CD4-positive, alpha-beta T cell treated with Interleukin-6 at 100 ng/mL for 8 hours (primary cell): ENCODE results near the gene FOXF2.

Source experiments
- DNase-seq: peaks from one replicate; pipeline ENCODE4 v3.0.0-alpha.2; 2020; ENCODE audit warnings: mixed read lengths, low spot score

Gene FOXF2

DNA sequence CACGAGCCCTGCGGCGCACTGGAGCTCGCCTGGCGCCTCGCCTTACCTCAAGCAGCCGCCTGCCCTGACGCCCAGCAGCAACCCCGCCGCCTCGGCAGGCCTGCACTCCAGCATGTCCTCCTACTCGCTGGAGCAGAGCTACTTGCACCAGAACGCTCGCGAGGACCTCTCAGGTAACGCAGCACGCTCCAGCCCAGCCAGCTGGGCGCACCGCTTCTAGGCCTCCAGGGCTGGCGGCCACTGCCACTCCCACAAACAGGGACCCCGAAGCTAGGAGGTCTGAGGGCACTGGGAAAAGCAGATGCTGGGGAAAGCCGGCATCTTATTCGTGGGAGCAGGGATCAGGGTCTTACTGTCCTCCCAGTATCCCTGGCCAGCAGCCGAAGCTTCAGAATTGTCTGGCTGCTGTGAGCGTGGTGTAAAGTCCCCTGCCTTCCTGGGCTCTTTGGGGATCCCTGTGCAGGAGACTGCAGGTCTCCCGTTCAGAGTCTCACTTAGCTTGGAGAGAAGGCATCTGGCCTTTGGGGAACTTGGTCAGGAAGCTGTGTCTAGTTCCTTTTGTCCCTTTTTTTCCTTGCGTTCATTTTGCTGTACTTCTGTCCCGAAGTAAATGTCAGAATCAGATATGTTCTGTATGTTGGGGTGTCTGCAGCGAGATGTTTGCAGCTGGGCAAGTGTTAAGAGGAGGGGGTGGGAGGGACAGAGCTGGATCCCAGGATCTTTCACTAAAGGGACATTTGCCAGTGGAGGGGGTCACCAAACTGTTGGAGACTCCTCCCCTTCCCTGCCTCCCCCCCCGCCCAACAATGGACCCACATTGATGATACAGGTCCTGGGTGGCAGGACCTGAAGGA, 1.8 kb downstream of the FOXF2 start:
- no peak for DNase-seq

DNA sequence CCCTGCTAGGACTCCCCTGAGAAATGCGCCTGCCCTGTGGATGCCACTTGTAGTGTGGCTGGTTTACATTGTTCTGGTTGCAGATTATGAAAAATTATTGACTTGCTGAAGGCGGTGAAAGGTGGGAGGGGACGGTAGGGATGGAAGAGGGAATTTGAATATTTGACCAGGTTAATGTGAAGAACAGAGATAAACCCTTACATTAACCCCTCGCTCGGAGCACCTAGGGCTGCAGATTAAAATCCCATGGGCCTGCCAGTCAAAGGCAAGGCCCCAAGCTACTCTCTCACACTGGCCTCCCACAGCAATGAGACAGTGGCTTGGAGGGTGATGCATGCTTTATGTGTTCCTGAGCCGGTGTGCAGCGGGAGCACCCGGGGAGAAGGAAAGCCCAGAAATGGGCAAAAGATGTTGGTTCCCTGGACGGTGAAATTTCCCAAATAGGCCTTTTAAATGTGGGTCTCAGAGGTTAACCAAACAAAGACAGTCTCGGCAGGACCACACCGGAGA, 2.5 kb downstream of the FOXF2 start:
- DNase-seq, result no peak

DNA sequence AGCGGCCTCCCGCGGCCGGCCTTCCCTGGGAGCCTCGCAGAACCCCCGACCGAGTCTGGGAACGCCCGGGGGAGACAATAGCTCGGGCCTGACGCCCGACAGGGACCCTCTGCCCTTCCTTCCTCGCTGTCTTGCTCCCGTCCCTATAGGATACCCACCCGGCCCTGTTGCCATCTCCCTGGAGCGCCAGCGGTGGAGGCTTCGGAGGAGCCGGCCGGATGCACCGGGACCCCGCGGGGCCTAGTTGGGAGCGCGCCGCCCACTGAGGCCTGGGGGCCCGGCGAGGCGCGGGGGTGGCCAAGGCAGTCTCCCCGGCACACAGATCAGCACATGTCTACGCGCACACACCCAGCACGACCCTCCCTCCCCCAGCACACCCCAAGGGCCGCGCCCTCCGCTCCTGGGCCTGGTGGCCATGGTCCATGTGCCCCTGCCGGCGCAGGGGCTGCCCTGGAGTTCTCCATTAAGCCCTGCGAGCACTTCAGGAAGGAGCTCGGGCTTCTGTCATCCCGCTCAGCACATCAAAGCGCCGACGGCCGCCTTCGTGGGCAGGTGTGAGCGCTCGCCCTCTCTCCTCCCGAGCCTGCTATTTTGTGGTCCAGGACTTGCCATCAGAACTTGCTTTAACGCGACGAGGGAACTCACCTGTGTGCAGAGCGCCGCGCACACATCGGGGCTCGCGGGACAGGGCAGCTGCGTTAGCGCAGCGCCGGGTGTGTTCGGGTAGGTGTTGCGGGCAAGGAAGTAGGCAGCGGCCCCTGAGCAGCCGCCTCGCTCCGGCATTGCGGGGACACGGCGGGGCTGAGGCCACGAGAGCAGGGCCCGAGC, 3.7 kb downstream of the FOXF2 start:
- DNase-seq, result no peak

DNA sequence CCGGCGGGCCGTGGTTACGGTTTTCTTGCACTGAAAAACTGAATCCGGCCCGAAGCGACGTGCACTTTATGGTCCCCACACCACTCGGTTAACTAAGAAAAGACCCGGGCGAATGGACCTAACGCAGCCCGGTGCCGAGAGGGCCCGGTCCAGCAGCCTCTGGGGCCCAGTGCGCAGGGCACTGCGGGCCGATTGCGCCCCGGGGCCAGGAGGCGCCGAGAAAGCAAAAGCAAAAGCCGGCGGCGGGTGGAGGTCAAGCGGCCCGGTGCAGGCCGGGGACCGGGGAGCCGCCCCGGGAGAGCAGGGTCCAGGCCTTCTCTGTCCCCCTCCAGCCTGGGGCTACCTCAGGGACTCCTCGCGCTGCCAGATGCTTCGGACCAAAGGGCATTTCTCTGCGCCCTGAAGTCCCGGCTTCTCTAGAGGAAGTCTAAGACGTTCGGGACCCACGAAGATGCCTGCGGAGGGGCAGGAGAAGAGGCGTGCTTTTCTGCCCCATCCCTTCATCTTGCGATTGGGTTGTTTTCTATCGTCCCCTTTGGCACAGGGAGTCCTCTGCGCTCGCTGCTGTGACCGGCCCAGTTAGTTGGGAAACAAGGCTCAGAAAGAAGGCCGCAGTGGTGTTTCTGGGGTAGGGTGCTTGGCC, 4.4 kb downstream of the FOXF2 start:
- no peak for DNase-seq

- DNase-seq, result no peak
Measured at GRCh38 chr6:1394514-1395463, 5.4 kb downstream of the FOXF2 start.

GRCh38 chr6:1395506-1395905, 6.1 kb downstream of the FOXF2 start:
- DNase-seq, result no peak

- DNase-seq, result no peak
Measured at GRCh38 chr6:1395941-1396908, 6.8 kb downstream of the FOXF2 start.

DNA sequence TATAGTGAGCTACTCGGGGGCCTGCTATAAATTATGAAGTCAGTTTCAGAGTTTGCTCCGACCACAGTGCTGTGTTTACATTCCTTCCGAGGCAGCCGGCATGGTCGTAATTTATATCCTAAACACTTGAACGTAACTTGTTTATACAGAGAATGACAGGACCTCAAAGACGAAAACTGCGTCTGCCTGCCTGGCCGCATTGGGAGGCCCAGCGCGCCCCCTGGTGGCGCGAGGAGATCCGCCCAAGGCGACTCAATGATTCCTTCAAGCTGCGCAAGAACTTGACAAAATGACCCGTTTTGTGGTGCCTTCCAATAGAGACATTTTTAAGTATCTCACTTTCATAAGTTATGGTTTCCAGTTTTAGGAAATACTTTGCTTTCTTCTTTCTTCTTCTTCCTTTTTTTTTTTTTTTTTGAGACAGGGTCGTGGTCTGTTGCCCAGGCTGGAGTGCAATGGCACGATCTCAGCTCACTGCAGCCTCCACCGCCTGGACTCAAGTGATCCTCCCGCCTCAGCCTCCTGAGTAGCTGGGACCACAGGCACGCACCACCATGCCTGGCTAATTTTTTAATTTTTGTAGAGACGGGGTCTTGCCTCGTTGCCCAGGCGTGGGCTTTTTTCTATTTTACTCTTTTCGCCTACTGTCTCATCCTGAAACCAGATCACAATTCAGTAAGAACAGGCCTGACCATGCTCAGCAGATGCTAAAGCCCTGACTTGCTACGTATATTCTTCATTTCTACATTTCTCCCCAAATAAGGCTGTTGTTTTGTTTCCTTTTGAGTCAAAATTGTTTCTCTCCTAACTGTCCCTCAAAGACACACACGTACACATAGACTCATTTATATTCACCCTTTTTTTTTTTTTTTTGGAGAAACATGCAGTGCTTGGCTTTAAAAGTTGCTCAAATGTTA, 7.8 kb downstream of the FOXF2 start:
- peak; percentile 57 for DNase-seq

- no peak for DNase-seq
Measured at GRCh38 chr6:1399085-1399780, 9.9 kb downstream of the FOXF2 start.

DNA sequence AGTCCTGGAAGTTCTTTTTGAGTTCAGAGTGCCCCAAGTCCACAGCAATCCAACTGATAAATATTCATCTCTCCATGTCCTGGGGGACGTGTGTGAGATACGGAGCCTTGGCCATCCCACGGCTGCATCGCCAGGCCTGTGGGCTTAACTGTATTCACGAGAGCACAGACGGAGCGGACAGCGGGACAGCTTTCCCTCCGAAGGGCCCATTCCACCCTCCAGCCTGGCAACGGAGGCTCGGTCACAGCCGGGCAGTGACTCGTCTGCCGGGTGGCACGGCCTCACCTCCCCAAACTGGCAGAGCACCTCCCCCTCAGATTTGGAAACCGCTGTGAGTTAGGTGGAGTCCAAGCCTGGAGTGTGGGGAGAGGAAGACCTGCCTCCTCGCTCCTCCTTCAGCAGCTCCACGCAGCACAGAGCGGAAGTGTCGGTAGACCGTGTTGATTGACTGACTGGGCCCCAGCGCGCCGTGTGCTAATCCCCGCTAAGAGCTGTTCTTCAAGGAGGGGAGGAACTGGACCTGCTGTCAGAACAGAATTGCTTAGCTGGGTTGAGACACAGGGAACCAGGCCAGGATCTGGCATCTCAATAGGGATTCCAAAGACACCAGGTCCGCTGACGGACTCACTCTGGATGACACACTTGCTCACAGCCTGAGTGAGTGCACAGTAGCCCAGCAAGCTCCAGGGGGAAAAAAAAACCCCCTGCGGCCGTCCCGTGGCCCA, 10.9 kb downstream of the FOXF2 start:
- DNase-seq, result no peak

GRCh38 chr6:1402369-1402768, 13.0 kb downstream of the FOXF2 start:
- DNase-seq, result no peak

- no peak for DNase-seq
Measured at GRCh38 chr6:1402868-1403267, 13.5 kb downstream of the FOXF2 start.

DNA sequence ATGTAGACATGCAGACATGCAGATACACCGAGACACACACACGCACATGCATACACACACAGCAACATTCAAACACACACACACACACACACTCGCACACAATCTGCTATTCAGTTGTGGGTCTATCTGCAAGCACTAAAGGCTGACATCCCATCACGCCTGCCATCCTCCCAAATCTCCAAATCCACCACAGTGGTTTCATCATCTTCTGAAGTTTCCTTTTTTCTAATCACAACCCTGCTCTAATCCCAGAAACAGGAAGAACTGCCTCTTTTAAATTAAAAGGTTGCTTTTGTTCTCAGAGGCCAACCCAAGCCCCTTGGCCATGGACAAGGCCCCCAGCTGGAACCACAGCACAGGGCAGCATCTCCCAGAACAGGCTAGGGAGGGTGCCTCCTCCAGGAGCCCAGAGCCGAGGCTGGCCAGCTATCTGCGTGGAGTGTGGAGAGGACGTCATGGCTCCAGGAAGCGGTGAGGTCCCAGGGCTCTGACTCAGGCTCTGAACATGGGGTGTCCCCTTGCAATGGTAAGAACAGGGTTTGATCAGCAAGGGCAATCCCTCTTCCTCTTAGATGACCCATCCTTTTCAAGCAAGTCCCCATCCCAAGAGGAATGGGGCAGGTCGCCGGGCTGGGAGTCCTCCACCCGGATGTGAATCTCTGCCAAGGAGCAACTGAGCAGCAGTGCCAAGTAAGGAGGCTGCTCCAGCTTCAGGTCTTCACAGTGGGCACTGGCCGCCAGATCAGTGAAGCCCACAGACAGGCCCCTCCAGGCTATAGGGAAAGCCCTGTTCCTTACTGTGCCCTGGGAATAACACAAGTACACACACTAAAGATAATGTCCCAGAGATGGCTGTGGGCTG, 14.7 kb downstream of the FOXF2 start:
- DNase-seq, result no peak

- DNase-seq, result no peak
Measured at GRCh38 chr6:1404713-1405098, 15.3 kb downstream of the FOXF2 start.

DNA sequence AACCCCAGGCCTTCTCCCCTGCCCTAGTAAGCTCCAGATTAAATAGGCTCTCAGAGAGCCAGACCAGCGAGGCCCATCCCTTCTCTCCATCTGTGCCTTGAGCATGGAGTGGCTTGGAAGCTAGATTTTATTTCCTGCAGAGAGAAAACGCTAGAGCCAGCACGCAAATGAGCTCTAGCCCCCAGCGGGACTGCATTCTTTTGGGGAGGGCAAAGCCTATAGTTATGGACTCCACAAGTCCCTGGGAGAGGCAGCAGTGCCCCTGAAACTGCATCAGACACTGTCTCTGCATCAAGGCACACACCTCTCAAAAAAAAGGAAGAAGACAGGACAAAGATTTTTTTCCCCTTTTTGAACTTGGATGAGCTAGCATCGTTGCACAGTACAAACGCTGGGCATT, 15.8 kb downstream of the FOXF2 start:
- DNase-seq, result no peak

- DNase-seq, result no peak
Measured at GRCh38 chr6:1406306-1407072, 17.1 kb downstream of the FOXF2 start.
